ENCODE measurements around the gene FBXL7. TPM values are rescaled to one million over a fixed set of nuclear protein-coding genes. Genes with fewer than 3 reads are reported as not detected.

The FBXL7 gene
- 10.6 and 11.2 TPM in 2 replicates for total RNA-seq

GRCh38 chr5:15499528-15500324 is at the start of gene FBXL7:
Gene FBXL7 (plus strand): TSS chr5:15500180.
- DNase-seq (ENCODE audit: low read depth) = peak; percentile 77
- TF ChIP-seq CTCF (IDR thresholded peaks at IDR 0.05; ENCODE audit: insufficient read depth, low read depth, low read length) = no peak
- peak within 1 kb of the TSS; percentile 76 for H3K4me3 ChIP-seq (ENCODE audit: low read depth, low read length)

- TF ChIP-seq CTCF (IDR thresholded peaks at IDR 0.05; ENCODE audit: insufficient read depth, low read depth, low read length) = no peak
- no peak overlapping the region for H3K4me3 ChIP-seq (ENCODE audit: low read depth, low read length)
- no peak for DNase-seq (ENCODE audit: low read depth)
Observed at GRCh38 chr5:15450473-15450872, 49.5 kb upstream of the FBXL7 start.

- TF ChIP-seq CTCF (IDR thresholded peaks at IDR 0.05; ENCODE audit: insufficient read depth, low read depth, low read length) = no peak
- DNase-seq (ENCODE audit: low read depth) = no peak
- H3K4me3 ChIP-seq (ENCODE audit: low read depth, low read length) = no peak overlapping the region
Observed at GRCh38 chr5:15450949-15451348, 49.0 kb upstream of the FBXL7 start.

- TF ChIP-seq CTCF (IDR thresholded peaks at IDR 0.05; ENCODE audit: insufficient read depth, low read depth, low read length) = no peak
- DNase-seq (ENCODE audit: low read depth) = no peak
- H3K4me3 ChIP-seq (ENCODE audit: low read depth, low read length) = no peak overlapping the region
Observed at GRCh38 chr5:15452030-15452429, 48.0 kb upstream of the FBXL7 start.

GRCh38 chr5:15452781-15453180 is 47.2 kb upstream of the FBXL7 start:
- DNase-seq (ENCODE audit: low read depth) = no peak
- H3K4me3 ChIP-seq (ENCODE audit: low read depth, low read length) = no peak overlapping the region
- no peak for TF ChIP-seq CTCF (IDR thresholded peaks at IDR 0.05; ENCODE audit: insufficient read depth, low read depth, low read length)

GRCh38 chr5:15459200-15459599 is 40.8 kb upstream of the FBXL7 start:
- TF ChIP-seq CTCF (IDR thresholded peaks at IDR 0.05; ENCODE audit: insufficient read depth, low read depth, low read length) = no peak
- no peak for DNase-seq (ENCODE audit: low read depth)
- H3K4me3 ChIP-seq (ENCODE audit: low read depth, low read length) = no peak overlapping the region

Data from fibroblast of villous mesenchyme (primary cell).